ENCODE measurements around the gene NFATC3. TPM values are rescaled to one million over a fixed set of nuclear protein-coding genes. Genes with fewer than 3 reads are reported as not detected.

NFATC3 gene
- total RNA-seq, 2 donors from 2014 or later, result 15.5 to 19.5 TPM

GRCh38 chr16:68066763-68067162 lies 18.4 kb upstream of the NFATC3 start:
- 41 to 64% methylated on average over 1 of the region's 1 CpG for WGBS, 2 donors
- no peak overlapping the region for H3K27ac ChIP-seq
- intact Hi-C loops (cut with DNase I), result loop anchor here (10.0 kb wide), 1 partner anchor 168 kb away; the partner anchor contains the start of gene ESRP2
- DNase-seq, result no peak
- H3K9me3 ChIP-seq, result no peaks in the 10 kb centered on the region
- no peak overlapping the region for H3K4me3 ChIP-seq
- H3K27me3 ChIP-seq, result no peaks in the 10 kb centered on the region
- peaks cover 0 to 4% of the 10 kb centered on the region in 2 donors for H3K36me3 ChIP-seq (replicated peaks in 1 of 2; ENCODE audit: insufficient read depth in 1 of 2, low read depth in 2 of 2)
- peaks cover 7% of the 10 kb centered on the region for H3K4me1 ChIP-seq
- no peak for ATAC-seq
- TF ChIP-seq CTCF (IDR thresholded peaks at IDR 0.05) (no peak), POLR2A (IDR thresholded peaks at IDR 0.05) (no peak)

GRCh38 chr16:68068926-68069325 lies 16.2 kb upstream of the NFATC3 start:
- Histone ChIP-seq H3K27me3 (no peaks in the 10 kb centered on the region), H3K4me1 (peaks cover 7% of the 10 kb centered on the region), H3K36me3 (replicated peaks in 1 of 2; ENCODE audit: insufficient read depth in 1 of 2, low read depth in 2 of 2) (peaks cover 0 to 4% of the 10 kb centered on the region in 2 donors), H3K27ac (no peak overlapping the region), H3K4me3 (no peak overlapping the region), H3K9me3 (no peaks in the 10 kb centered on the region)
- TF ChIP-seq CTCF (IDR thresholded peaks at IDR 0.05) (no peak), POLR2A (IDR thresholded peaks at IDR 0.05) (no peak)
- ATAC-seq (no peak), DNase-seq (no peak)
- 95% methylated on average over 9 of the region's 9 CpGs for WGBS, 2 donors
- intact Hi-C loops (cut with DNase I), result loop anchor here (10.0 kb wide), 1 partner anchor 166 kb away; the partner anchor contains the start of gene ESRP2

- intact Hi-C loops (cut with DNase I), result loop anchor here (10.0 kb wide), 1 partner anchor 165 kb away; the partner anchor contains the start of gene ESRP2
- peaks cover 0 to 4% of the 10 kb centered on the region in 2 donors for H3K36me3 ChIP-seq (replicated peaks in 1 of 2; ENCODE audit: insufficient read depth in 1 of 2, low read depth in 2 of 2)
- no peak overlapping the region for H3K4me3 ChIP-seq
- H3K27ac ChIP-seq, result no peak overlapping the region
- no peaks in the 10 kb centered on the region for H3K27me3 ChIP-seq
- DNase-seq (peak; percentile 46 to 83 (median 74)), ATAC-seq (no peak)
- H3K9me3 ChIP-seq, result no peaks in the 10 kb centered on the region
- peaks cover 7% of the 10 kb centered on the region for H3K4me1 ChIP-seq
- no peak for TF ChIP-seq CTCF (IDR thresholded peaks at IDR 0.05)
- no peak for TF ChIP-seq POLR2A (IDR thresholded peaks at IDR 0.05)
- 62 to 93% methylated on average over 4 to 7 of the region's 7 CpGs for WGBS, 2 donors
Observed at GRCh38 chr16:68069511-68070248, 15.5 kb upstream of the NFATC3 start.

- DNase-seq (no peak), ATAC-seq (no peak)
- peaks cover 7% of the 10 kb centered on the region for H3K4me1 ChIP-seq
- 73 to 96% methylated on average over 2 of the region's 2 CpGs for WGBS, 2 donors
- no peaks in the 10 kb centered on the region for H3K27me3 ChIP-seq
- no peaks in the 10 kb centered on the region for H3K9me3 ChIP-seq
- TF ChIP-seq CTCF (IDR thresholded peaks at IDR 0.05), result no peak
- TF ChIP-seq POLR2A (IDR thresholded peaks at IDR 0.05), result no peak
- peaks cover 0 to 4% of the 10 kb centered on the region in 2 donors for H3K36me3 ChIP-seq (replicated peaks in 1 of 2; ENCODE audit: insufficient read depth in 1 of 2, low read depth in 2 of 2)
- no peak overlapping the region for H3K4me3 ChIP-seq
- H3K27ac ChIP-seq, result no peak overlapping the region
- intact Hi-C loops (cut with DNase I), result no loop called here
Observed at GRCh38 chr16:68070249-68070730, 14.9 kb upstream of the NFATC3 start.

Data from body of pancreas (tissue), 4 donors.